ENCODE measurements around the gene SF3B2.
"Not testable (repeated sequence)": the region's sequence is repeated elsewhere in the genome, so short reads cannot be mapped to it uniquely, and the experiment has no call there.

The SF3B2 gene

GRCh38 chr11:66076561-66076960 is 24.4 kb downstream of the SF3B2 start:
- no peak for DNase-seq

DNA sequence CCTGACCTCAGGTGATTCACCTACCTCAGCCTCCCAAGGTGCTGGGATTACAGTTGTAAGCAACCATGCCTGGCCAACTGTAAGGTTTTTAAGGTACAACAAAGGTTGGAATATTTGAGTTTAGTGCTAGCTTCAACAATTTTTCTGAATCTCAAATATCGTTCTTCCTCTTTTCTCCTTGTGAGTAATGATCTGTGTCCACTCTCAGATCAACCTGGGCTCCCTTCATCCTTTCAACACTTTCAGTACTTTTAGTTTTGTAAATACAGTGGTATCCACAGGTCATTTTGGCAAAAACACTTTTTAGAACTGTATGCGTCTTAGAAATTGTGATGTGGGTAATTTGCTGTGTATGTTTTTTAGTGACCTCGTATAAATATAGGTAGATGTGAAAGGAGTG is 25.8 kb downstream of the SF3B2 start:
- no peak for DNase-seq

DNA sequence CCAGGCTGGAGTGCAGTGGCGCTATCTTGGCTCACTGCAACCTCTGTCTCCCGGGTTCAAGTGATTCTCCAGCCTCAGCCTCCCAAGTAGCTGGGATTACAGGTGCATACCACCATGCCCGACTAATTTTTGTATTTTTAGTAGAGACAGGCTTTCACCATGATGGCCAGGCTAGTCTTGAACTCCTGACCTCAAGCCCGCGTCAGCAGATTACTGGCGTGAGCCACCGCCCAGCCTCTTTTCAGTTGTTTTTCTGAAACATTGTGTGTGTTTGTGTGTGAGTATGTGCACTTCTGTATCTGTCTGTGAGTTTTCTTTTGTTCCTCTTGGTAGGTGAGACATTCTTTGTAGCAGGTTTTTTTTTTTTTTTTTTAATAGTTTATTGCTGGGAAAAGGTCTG is 26.8 kb downstream of the SF3B2 start:
- DNase-seq, result not testable (repeated sequence)

DNA sequence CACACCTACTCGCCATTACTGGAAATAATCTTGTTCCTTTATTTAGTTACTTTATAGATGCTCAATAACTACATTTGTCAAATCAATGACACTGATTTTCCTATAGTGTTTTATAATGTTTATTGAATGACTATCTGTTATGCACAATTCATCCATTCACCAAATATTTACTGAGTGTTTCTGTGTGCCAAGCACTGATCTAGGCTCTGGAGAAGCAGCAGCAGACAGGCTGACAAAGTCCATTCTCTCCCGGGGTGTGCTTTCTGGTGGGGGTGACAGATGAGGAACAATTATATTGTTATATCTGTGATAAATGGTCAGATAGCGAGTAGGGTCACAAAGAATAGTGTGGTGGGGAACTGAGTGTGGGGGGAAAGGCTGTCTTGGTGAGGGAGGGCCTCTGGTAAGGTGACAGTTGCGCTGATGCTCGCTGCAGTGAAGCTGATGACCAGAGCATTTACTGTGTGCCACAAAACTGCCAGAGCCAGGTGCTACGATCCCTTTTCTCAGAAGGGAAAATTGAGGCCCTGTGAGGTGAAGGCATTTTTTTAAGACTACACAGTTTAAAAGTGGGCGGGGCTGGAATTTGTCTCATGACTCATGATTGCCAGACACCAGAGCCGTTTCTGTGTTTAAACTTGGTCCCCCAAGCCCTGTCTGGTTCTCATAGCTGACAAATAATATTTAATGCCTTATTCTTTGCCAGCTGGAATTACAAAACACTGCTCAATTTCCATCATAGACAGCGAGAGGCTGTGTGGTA is 28.1 kb downstream of the SF3B2 start:
- DNase-seq, result no peak

DNA sequence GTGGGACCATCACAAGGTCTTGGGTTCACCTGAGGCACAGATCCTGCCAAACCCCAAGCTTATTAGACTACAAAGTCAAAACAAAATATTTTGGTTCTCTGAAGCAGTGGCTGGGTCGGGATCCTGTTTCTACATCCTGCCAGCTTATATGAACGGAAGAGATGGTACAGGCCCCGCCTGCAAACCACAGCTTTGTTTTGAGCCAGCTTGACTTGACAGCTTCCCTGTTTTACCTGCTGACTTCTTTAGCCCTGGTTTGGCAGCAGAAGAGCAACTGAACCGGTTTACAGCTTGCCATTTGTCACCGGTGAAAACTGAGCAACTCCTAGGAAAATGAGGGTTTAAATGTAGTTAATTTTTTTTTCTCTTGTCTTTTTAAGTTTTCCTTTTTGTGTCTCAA is 29.3 kb downstream of the SF3B2 start:
- no peak for DNase-seq

DNA sequence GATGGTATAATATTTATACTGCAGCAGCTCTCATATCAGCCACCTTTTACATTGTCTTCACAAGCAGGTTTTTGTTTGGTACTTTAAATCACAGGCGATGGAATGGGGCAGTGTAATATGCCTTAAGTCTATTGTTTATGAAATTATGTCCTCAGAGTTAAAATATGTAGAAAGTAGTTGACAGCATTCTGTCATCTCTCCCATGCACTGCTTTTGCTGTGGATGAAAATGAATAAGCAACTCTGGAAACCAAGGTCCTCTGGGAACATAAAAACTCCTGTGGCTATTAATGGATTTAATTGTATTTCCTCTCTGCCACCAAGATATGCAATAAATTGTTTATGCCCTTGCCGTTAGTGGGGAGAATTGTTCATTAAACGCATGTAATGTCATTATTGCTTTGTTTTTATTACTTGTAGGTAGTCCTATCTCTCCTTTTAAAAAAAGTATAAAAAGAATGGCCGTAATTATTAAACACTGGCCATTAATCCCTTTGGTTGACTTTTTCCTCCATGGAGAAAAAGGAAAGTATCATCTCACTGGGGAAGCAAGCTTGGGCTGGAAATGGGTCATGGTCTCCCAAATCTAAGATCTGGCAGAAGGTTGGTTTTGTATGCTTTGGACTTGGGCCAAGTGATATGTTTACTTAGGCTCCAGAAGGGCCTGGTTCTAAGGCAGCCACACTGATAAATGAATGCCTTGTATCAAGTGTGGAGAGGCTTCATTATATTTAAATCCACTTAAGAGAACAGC is 31.0 kb downstream of the SF3B2 start:
- DNase-seq, result peak; percentile 82

- no peak for DNase-seq
Observed at GRCh38 chr11:66083767-66084166, 31.6 kb downstream of the SF3B2 start.

DNA sequence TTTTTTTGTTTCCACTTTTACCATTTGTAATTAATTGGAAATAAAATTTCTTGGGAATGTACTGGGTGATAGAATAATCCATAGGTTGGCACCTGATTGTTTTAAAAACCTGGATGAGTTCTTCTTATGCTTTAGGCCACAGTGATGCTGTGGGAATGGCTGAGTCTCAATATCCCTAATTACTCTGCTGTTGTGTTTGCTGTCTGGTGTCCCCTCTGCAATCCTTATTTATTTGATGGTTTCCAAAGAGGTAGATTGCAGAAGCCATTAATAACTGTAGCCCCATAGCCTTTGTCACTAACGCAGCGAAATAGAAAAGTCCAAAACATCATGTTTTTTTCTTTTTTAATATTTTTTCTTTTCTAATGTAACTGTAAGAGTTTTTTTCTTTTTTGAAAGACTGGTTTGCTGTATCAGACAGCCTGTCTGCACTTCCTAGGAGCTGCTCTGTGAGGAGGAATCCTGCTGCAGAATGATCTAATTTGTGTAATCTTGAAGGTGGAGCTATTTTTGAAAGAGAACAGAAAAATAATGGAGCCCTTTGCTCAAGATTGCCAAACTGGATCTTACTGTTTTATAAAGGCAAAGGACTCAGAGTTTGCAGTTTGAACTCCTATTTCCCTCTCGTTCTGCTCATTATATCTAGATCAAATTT is 32.8 kb downstream of the SF3B2 start:
- DNase-seq, result no peak

DNA sequence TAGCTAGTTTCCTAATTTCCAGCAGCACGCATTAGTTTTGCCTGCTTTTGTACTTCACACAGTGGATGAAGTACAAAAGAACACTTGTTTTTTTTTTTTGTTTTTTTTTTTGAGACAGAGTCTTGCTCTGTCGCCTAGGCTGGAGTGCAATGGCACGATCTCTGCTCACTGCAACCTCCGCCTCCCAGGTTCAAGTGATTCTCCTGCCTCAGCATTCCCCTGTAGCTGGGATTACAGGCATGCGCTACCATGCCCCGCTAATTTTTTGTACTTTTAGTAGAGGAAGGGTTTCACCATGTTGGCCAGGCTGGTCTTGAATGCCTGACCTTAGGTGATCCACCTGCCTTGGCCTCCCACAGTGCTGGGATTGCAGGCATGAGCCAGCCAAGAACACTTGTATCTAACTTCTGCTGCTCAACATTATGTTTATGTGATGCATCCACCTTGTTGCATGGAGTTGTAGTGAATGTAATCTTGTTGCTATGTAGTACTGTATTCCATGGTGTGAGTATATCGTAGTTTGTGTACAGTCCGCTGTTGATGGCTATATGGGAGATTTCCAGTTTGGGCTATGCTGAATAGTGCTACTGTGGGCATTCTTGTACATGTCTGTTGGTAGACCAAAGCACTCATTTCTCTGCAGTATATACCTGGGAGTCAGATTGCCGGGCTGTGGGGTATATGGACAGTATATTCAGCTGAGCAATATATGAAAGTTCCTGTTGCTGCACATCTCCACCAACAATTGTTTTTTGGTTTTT is 35.2 kb downstream of the SF3B2 start:
- DNase-seq, result no peak

DNA sequence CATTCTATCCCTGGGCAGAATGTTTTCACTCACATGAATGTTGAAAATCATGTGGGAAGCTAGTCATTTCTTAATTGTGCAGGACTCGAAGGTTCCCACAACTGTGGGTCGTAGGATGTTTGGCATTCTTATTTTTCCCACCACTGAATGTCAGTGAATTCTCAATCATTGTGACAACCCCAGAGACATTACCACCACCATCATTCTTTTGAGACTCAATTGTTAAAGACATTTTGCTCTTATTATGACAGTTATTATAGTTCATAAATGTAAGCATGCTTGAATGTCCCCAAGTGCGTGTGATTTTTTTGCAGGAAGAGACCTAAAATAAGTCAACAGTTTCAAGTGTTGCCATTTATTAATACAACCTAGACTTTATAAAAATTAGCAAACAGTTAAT is 36.9 kb downstream of the SF3B2 start:
- DNase-seq, result no peak

DNA sequence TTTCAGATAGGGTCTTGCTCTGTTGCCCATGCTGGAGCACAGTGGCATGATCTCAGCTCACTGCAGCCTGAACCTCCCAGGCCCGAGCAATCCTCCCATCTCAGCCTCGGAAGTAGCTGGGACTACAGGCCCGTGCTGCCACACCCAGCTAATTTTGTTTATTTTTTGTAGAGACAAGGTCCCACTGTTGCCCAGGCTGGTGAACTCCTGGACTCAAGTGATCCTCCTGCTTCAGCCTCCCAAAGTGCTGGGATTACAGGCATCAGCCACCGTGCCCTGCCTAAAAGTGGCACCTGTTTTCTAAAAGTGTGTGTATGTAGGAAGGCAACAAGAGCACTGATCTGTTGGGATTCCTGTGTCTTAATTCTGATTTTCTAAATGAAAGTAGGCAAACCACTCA is 38.1 kb downstream of the SF3B2 start:
- no peak for DNase-seq

GRCh38 chr11:66092125-66092524 is 40.0 kb downstream of the SF3B2 start:
- DNase-seq, result not testable (repeated sequence)

GRCh38 chr11:66099746-66100145 is 47.6 kb downstream of the SF3B2 start:
- DNase-seq, result not testable (repeated sequence)

DNA sequence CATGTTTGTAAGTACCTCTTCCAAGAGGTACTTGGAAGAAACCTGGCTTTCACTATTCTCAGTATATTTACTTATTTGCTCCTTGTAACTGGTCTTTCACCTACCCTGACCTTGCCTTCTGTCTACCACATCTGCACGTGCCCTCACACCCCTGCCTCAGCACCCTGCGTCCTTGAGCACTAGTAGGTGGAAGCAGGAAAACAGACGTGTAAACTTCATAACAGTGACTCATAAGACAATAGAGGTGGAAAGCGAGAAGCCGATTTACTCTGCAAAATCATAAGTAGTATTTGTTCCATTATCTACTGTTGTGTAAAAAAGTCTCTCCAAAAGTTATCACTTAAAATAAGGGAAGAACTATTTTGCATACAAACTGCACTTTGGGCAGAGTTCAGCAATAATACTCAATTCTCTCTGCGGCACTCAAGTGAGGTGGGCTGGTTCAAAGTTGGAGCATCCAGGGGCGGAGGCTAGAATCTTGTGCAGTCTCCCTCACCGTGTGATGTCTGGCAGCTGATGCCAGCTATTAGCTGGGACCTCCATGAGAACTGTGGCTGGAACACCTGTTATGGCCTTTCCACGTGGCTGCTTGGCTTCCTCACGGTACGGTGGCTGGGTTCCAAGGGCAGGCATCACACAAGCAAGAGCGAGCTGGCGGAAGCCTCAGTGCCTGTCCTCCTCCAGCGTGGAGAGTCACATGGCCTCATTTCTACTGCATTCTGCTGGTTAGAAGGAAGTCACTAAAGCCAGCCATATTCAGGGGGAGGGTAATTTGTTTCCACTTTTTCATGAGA is 48.3 kb downstream of the SF3B2 start:
- DNase-seq, result peak; percentile 92

DNA sequence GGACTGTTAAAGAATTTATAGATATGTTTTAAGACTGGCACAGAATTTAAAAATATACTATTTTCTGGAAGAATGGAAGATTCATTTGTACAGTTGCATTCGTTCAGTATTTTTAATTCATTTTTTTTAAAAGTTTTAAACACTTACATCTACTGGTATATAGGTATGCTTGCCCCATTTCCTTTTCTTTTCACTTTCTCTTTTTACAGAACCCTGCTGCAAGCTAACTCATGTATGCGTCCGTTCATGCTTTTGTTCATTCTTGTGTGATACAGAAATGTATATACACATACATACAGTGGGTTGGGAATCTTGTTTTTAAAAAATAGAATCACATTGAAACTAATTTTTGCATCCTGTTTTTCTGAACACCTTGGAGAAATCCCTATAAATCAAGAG is 48.9 kb downstream of the SF3B2 start:
- no peak for DNase-seq

DNA sequence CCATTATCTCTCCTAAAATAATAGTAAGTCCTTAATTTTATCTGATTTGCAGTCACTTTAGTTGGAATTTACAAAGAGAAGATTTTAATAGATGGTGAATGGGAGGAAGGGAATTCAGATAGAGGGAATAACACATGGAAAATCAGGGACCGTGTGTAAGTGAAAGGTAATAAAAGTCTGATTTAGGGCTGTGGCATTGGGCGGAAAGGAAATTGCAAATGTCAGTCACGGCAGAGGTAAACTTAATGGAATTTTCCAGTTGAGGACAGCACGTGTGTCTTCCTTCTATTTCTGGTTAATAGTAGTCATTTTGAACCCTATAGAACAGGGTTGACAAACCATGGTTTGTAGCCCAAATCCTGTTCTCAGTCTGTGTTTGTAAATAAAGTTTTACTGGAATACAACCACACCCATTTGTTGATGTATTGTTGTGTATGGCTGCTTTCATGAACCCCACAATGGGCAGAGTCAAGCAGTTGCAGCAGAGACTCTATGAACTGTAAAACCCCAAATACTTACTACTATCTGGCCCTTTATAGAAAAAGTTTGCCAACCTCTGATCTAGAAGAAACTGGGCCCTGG is 52.0 kb downstream of the SF3B2 start:
- no peak for DNase-seq

- no peak for DNase-seq
Observed at GRCh38 chr11:66106786-66107599, 54.8 kb downstream of the SF3B2 start.

DNA sequence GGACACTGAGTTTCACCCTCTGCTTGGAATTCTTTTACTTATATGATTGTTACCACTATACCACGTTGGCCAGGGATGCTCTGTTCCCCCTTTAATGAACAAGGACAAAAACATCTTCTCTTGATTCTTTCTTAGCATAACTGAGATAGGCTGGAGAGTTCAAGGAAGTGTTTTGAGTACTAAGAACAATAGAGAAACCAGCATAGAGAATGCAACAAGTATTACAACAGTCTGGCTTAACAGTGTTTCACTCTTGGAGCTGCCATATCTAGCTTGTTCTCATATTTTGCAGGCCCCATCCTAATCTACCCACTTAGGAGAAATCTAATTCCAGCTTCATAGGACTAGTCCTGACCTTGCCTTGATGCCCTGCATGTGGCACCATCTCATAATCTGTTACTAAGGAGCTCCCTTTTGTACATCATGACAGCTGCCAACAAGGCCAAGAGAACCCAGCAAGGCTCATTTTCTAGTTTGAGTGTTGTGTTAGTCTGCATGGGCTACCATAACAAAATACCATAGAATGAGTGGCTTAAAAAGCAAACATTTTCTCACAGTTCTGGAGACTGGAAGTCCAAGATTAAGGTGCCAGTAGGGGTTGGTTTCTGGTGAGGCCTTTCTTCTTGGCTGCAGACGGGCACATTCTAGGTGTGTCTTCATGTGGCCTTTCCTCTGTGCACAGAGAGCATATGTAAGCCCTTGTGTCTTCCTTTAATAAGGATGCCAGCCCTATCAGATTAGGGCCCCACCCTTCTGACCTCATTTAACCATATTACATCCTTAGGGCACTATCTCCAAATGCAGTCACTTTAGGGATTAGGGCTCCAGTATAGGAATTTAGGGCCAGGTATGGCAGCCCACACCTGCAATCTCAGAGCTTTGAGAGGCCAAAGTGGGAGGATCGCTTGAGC is 55.7 kb downstream of the SF3B2 start:
- DNase-seq, result no peak

DNA sequence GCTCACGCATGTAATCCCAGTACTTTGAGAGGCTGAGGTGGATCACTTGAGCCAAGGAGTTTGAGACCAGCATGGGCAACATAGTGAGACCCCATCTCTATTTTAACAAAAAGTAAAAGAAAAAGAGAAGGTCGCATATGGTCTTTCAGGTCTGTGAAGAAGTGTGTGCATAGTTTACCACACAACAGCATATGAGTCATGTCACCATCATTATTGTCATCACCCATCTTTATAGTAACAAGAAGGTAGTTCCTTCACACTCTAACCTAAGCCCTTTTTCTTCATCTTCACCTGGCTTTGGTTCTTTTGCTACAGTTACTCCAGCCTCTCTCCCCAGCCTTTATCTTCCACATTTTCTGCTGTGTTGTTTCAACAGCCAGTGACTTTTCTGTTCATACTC is 57.1 kb downstream of the SF3B2 start:
- DNase-seq, result no peak

DNA sequence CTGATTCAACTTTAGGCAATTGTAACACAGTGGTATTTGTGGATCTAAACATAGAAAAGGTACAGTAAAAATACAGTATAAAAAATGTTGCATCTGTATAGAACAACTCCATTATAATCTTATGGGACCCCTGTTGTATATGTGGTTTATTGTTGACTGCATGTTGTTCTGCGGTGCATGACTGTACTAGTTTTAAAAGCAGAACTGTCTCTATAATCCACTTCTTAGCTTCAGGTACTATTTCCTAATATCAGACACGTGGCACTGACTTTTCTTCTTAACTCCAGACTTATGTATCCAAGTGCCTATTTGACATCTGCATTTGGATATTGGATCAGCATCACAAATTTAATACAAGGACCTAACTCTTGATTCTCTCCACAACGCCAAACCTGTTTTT is 59.0 kb downstream of the SF3B2 start:
- no peak for DNase-seq
